GM21447 (cell line): ENCODE results near the gene TXLNB.

Experiments used
- ATAC-seq: cut with Tn5 transposase; IDR thresholded peaks from one replicate; pipeline ENCODE4 v1.9.1; 2021; ENCODE audit not compliant: unreplicated experiment

The TXLNB gene

DNA sequence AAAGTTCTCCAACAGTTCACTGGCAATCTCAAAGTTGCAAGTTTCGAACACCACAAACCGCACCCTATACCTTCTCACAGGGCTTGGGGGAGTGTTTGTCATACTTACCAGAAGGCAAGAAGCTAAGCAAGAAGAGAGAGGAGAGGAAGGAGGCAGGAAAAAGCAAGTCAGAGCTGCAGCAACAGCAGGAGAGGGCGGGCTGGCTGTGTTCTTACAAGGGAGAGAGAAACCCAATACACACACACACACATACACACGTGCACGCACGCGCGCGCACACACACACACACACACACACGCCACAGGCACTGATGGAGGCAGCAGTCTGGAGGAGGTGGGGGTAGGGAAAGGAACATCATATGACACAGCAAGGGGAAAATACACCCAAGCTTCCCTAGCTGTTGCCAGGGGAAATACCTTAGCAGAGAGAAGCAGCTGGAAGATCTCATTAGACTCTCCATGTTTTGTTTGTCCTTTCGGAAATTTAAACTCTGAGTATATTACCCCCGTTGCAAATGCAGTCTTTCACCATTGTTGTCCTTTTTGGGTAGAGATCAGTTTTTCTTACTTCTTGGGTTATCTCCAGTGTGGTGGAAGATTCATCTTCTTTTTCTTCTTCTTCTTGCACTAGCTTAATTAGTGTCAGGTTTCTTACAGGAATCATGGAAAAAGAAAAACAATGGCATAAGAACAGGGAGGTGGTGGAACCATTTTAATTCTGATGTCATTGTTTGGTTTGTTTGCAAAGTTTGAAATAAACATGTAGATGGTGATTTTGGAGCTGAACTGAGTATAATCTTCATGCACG is at the start of gene TXLNB:
Gene TXLNB, minus strand, starts transcription at position 186 of the 807 bp plus-strand sequence. CDS start 3,099 bp downstream, outside the sequence.
- peak; percentile 69 for ATAC-seq

DNA sequence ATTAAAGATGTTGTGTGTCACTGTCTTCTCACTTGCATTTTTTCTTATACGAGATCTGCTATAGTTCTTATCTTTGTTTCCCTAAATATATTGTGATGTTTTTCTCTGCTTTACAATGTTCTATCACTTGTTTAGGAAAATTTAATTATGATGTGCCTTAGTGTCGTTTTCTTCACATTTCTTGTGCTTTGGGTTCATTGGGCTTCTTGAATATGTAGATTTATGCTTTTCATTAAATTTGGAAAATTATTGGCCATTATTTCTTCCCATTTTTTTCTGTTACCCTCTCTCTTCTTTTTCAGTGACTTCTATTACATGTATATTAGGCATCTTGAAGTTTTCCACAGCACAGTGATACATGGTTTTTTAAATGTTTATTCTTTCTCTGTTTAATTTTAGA is 49.3 kb upstream of the TXLNB start:
- no peak for ATAC-seq

DNA sequence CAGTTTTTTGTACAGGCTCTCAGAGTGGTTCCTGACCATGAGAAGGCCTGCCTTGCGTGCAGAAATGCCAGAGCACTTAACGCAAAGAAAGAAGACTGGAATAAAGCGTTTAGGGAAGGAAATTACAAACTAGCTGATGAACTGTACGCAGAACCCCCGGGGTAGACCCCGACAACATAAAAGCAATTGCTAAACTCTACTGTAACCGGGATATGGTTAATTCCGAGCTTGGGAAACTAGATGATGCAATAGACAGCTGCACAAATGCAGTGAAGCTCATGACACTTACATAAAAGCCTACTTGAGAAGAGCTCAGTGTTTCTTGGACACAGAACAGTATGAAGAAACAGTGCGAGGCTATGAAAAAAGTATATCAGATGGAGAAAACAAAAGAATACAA is 47.0 kb upstream of the TXLNB start:
- no peak for ATAC-seq

DNA sequence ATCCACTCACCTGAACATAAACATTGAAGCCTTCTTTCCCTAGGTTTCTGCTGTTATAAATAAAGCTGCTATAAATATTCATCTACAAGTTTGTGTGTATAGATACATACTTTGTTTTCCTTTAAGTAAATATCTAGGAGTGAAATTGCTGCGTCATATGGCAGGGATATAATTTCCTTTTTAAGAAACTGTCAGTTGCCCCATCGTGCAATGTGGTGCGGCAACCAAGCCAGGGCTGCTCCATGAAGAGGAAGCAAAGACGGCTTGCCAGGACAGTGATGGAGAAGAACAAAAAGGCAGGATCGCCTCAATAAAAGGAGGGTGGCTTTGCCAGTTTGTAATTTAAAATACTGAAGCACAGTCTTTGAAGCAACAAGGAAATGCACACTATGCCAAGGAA is 46.0 kb upstream of the TXLNB start:
- no peak for ATAC-seq

DNA sequence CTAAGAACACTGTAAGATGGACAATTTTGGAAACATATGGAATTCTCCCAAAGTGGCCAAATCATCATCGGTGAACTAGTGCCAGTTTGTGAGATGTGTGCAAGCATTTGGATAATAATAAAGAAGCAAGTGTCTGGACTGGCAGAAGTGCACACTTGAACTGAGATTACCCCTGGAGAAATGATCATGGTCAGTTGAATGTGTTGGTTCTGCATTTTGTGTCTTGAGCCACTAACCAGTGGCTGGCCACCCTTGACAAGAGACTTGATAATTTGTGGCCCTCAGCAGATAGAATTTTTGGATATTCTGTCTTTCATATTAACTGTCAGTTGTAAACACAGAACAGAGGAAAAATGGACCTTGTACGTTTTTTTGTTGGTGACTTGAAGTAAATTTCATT is 45.2 kb upstream of the TXLNB start:
- no peak for ATAC-seq

DNA sequence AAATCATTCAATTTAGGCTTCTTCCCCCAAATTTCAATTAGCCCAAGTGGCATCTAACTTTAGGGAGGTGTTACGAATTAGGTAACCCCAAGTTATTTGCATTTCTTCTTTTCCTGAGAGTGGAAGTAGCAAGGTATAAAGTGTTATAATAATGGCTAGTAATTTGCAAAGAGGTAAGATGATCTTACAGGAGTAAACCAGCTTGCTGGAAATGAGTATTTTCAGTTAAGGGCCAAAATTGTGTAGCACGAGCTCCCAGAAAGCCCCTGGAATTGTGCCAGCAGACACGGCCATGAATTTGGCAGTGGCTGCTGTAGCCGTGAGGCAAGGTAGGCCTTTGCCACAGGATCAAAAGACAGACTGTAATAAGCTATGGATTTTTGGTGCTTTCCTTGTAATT is 44.7 kb upstream of the TXLNB start:
- no peak for ATAC-seq

DNA sequence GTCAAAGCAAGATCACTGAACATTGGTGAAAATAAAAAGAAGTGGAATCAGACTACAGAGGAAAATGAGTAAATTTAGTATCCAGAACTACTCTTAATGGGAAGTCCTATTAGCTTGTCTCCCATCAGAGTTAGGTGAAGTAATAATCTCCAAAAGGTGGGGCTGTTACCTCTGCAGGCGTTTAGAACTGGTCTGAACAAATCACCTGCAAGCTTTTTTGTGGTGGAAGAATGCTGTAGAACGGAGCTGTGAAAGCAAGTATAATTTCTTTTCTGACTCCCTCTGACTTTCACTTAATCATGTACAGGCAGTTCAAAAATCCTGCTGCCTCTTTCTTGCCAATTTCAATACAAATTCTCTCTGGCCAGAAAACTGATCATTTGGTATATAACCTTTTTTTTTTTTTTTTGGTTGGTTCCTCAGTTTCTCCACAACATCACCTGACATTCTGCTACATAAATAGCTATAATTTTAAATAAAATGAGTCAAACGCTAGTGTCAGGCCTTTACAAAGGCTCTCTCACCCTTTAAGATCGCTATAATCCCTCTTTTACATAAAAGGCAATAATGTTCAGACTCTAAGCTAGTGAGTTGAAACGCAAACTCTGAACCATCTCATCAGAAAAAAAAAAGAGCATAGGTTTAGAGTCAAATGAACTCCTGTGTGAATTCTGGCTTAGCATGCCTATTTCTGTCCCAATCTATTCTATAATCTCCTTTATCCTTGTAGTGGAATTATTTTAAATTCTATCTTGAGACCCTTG is 43.8 kb upstream of the TXLNB start:
- ATAC-seq = no peak

DNA sequence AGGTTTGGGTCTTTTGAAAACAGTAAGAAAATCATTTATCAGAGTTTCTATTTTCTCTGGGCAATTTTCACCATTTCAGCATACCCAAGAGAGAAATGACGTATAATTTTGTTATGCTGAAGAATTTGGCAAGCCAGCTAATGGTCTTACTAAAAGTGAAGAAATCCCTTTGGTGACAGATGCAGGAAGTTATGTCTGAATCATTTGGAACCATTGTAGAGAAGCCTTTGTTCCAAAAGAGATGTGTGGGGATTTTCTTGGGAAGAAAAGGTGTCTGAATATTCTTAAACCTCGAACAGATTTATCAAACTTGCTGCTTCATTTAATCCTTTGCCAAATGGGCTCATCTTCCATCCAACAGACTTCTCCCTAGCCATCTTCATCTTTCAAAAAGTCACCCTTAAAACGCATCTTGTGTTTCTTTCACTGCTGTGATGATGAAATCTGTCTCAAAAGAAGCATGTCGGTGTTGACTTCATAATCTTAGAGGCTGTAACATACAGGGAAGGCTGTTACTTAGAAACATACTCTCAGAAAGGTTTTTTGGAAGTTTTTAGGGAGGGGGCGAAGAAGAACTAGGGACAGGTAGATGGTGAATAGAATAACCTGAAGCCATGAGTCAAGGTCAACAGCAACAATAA is 43.1 kb upstream of the TXLNB start:
- no peak for ATAC-seq

DNA sequence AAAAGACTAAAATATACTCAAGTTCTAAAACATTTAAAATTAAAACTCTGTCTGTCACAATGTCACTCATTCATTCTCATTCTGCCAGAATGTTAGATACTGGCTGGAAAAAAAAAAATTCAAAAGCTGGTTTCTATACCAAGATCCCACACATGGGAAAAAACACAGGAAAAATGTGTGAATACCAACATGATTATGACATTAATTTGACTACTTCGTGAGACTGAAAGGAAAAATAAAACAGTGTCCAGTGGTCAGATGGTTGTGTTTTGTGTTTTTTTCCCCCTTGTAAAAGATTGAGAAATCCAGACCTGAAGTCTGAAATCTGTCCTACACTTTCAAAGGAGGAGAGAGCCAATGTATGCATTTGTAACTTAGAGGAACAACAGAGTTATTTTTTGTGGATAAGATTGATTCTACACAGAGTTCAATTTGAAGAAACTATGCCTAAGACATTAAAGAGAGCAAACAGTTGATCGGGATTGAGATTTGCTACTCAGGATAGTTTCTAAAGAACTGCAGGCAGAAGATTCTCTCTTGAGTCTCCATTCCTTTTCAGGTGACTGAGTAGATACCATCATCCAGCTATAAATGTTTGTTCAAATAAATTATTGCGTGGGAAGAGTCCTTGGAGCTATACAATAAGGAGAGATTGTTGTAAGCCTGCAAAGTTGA is 39.2 kb upstream of the TXLNB start:
- ATAC-seq = no peak

DNA sequence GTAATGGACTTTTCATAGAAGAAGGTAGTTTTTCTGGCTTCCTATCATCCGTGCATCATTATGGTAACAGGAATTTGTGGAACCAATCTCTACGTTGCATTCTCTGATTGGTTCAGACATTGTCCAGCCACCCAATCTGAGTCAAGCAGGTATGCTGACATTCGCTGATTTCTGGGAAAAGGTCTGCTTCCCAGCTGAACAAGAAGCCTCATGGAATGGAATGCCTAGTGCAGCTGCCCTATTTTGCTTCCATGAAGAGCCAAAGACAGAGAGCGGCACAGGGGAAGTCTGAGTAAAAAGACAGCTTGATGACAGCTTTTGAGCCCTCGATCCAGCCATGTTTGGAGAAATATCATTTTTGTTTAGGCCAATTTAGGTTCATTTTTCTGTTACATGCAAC is 38.5 kb upstream of the TXLNB start:
- no peak for ATAC-seq

DNA sequence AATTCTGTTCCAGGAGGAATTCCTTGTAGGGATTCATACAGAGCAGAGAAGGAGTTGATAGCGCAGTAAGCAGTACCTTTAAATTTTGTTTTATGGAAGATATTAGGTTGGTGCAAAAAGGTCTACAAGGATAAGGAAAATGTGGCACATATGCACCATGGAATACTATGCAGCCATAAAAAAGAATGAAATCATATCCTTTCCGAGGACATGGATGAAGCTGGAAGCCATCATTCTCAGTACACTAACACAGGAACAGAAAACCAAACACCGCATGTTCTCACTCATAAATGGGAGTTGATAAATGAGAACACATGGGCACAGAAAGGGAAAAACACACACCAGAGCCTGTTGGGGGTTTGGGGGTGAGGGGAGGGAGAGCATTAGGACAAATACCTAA is 37.4 kb upstream of the TXLNB start:
- no peak for ATAC-seq

DNA sequence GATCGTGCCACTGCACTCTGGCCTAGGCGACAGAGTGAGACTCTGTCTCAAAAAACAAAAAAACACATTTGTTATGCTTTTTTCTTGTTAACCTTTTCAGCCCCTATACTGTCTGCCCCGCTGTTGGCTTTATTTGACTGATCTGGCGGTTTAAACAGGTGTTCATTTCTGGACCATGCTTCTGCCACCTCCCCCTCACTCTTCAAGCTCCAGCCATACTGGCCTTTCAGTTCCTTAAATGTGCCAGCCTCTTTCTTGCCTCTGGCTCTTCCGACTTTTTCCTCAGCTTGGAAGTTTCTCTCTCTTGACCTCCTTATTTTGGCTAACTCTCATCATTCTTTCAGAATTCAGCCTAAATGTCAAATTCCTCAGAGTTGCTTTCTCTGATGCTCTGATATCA is 35.2 kb upstream of the TXLNB start:
- ATAC-seq = peak; percentile 61

DNA sequence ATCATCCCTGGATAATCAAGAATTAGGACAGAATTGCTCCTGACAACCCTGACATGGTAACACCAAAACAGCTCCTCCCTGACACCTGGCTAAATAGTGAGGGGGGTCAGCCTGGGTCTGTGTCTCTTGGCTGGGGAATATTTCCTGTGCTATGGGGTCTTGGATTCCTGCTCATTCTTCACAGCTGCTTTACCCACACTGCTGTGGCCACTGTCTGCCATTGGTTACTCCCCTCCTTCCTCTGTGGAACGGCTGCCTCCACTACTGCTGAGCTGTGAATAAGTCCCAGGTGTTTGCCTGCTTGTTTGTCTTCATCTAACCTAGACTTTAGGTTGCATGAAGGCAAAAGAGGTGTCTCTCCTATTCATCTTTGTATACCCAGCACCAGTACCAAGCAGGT is 33.9 kb upstream of the TXLNB start:
- ATAC-seq = no peak

DNA sequence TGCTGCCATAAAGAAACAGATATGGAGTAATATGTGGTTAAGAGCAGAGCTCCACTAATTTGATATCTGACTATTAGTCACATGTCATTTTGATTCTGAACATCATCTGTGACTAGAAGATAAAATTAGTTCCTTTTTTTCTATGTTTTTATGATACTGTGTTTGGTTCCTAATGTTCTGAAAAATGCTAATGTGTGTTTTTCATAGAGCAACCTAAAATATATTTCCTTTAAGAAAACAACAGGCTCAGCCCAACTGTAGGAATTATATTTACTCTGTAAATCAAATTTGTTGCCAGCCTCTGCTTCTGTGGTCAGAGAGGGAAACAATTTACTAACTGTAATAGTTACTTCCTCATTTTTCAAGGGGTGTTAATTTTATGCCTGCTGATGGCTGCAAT is 33.3 kb upstream of the TXLNB start:
- ATAC-seq = peak; percentile 29

DNA sequence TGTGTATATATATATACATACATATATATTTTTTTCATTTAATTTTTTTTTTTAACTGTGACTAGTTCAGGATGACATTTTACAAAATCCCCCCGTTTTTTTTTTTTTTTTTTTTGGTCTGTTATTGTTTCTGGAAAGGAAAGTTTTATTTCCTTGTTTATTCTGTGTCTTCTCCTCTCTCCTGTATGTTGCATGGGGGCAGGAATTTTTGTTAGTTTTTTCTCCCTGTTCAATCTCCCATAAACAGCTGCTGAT is 32.4 kb upstream of the TXLNB start:
- ATAC-seq = no peak

DNA sequence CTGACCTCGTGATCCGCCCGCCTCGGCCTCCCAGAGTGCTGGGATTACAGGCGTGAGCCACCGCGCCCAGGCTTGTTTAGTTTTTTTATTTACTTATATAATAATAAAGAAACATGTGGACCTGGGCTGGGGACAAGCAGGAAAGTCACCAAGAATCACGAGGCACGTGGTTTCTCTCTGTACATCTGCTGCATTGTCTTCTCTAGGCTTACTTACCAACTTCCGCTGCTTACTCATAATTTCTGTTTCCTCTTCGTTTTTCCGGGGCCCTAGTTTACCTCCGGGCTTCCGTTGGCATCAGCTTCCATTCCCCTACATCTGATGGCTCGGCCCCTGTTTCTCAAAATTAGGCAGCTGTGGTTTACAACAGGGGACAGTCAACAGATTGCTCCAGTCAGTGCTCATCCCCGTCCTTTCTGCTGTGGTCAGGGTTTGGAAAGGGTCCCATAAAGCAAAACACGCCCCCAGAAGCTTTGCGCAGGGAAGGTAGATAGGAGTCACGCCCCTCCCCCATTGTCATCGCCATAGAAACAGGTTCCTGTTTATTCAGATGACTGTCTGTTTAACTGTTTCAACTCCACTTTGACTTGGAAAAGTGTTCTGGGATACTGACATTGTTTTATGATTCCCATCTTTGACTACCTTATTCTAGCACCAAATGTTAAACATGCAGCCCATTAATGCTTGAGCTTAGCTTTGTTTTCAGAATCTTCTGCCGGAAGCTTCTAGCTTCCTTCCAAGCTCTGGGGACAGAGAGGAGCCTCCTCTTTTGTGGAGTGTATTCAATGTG is 31.9 kb upstream of the TXLNB start:
- peak; percentile 43 for ATAC-seq

DNA sequence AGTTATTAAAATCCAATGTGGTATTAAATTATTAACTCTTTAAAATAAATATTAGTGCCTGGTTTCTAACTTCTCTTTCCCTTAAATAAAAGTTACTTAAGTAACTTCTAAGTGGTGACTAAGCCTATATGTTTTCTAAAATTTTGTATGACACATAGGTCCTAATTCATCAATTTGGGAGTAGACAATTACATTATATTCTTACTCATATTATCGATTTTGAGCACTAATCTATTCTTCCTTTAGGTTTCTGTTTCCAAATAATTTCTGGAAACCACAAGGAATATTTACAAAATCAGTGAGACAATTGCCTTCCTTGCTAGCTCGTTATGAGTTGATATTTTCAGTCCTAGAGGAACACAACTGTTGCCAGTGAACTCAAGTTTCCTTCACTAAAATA is 28.3 kb upstream of the TXLNB start:
- no peak for ATAC-seq

DNA sequence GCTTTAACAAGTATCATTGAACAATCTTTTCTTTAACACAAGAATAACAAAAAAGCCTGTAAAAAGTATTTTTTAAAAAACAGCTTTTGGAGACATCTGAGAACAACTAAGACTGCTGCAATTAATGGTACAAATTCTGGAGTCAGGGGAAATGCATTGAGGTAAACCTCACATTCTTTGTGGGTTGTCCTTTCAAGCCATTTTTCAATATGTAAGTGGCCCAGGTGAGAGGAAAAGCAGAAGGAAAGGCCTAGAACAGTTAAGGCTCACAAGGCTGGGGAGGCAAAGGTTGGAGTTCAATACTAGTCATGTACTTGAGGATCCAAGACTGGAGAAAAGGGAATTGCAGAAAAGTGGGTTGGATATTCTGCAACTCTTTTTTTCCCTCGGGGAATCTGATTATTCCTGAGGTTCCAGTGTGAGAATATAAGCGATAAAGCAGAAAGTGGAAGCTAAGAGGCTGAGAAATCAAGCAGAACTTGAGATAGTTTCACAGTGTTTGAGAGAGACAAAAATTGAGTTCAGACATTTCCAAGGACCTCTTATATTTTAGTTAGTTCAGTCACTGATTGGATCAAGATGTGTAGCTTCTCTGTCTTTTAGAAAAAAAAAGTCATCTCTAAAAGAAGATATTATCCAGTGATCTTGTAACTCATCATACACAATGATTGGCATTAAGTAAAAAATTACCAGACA is 25.0 kb upstream of the TXLNB start:
- no peak for ATAC-seq

DNA sequence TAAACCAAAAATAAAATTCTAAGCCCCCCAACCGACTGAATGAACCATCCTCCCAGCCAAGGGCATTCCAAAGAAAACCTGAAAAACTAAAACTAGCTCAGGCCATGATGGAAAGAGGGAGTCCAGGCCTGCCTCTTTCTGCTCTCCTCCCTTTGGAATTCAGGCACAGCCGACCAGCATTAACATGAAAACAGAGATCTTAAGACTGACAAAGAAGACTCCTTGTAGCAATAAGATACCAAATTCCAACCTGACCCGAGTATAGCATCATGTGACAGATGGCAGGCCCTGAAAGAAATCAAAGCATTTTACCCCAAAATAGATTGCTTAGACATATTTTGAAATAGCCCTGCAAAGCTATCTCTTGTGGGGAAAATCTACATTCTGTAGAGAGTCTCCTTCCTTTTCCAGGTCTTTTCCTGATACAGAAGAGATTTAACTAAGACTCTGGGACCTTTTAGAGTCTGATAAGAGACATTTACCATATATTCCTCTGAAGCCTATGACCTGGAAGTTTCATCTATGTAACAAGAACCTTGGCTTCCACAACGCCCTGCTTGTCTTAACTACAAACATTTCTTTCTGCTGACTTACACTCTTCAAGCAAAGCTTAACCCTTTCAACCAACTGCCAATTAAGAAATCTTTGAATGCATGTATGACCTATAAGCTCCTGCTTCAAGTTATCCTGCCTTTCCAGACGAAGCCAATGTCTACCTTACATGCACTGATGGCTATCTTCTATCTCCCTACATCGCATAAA is 22.2 kb upstream of the TXLNB start:
- ATAC-seq = no peak

DNA sequence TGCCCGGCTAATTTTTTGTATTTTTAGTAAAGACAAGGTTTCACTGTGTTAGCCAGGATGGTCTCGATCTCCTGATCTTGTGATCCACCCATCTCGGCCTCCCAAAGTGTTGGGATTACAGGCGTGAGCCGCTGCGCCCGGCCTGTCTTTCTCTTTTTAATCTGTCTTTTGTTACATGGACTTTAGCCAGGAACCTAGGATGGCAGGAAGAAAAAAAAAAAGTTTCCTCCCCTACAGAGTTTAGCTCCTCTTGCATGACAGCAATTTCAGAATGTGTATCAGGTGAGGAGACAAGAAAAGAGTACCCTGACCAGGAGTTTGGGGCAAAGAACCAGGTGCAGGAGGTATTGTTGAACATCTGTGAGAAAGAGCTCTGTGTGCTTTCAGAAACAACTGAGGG is 21.4 kb upstream of the TXLNB start:
- no peak for ATAC-seq
